Measurements from ENCODE around the gene ACTG1. TPM values are rescaled to one million over a fixed set of nuclear protein-coding genes. Genes with fewer than 3 reads are reported as not detected.

ACTG1 gene
- total RNA-seq, 1 experiment from 2014 or later = 3,455 TPM

- TF ChIP-seq ERG (CRISPR knock-in tag; IDR thresholded peaks at IDR 0.05) (peak; percentile 87; the same call in 1 of the 2 replicates), JAZF1 (CRISPR knock-in tag; IDR thresholded peaks at IDR 0.05) (no peak), PRDM15 (CRISPR knock-in tag; IDR thresholded peaks at IDR 0.05) (no peak), ZNF317 (CRISPR knock-in tag; IDR thresholded peaks at IDR 0.05; ENCODE audit: borderline replicate concordance, low read depth) (no peak), ZBTB43 (CRISPR knock-in tag; IDR thresholded peaks at IDR 0.05) (no peak), PRRX2 (CRISPR knock-in tag; IDR thresholded peaks at IDR 0.05) (peak; percentile 75), USF2 (CRISPR knock-in tag; IDR thresholded peaks at IDR 0.05) (no peak), AR (CRISPR knock-in tag; IDR thresholded peaks at IDR 0.05) (peak; percentile 84; the same call in 1 of the 2 replicates), KAT7 (CRISPR knock-in tag; IDR thresholded peaks at IDR 0.05; ENCODE audit: borderline replicate concordance) (peak; percentile 25; the same call in 1 of the 2 replicates), ZNF396 (CRISPR knock-in tag; IDR thresholded peaks at IDR 0.05; ENCODE audit: borderline replicate concordance) (no peak), ZNF671 (CRISPR knock-in tag; IDR thresholded peaks at IDR 0.05) (peak; percentile 76), NFATC4 (CRISPR knock-in tag; IDR thresholded peaks at IDR 0.05) (peak; percentile 89), ZNF425 (CRISPR knock-in tag; conservative IDR thresholded peaks at IDR 0.05) (peak; percentile 85; the same call in 1 of the 2 replicates), ZBTB21 (CRISPR knock-in tag; IDR thresholded peaks at IDR 0.05; ENCODE audit: borderline replicate concordance) (0 out of 2 replicates have a peak, but pooled peaks have one; percentile 11), ZNF416 (CRISPR knock-in tag; IDR thresholded peaks at IDR 0.05) (peak; percentile 88; the same call in 1 of the 2 replicates), NR1H2 (CRISPR knock-in tag; IDR thresholded peaks at IDR 0.05) (no peak), ZNF532 (CRISPR knock-in tag; IDR thresholded peaks at IDR 0.05; ENCODE audit: borderline replicate concordance) (peak; percentile 57; the same call in 1 of the 2 replicates)
These were observed 616 bp downstream of the ACTG1 start (continued) for GRCh38 chr17:81511804-81512561.

All from WTC11 (cell line).